DMS 273 (cell line): Measurements from ENCODE around the gene PRKN.
A peak's percentile ranks its signal among the peaks of the same experiment; 100 is the strongest.

ENCODE experiments used
- DNase-seq: peaks from one replicate; lab custom pipeline; 2025; ENCODE audit not compliant: unreplicated experiment; lab: John Stamatoyannopoulos, UW

Gene PRKN

DNA sequence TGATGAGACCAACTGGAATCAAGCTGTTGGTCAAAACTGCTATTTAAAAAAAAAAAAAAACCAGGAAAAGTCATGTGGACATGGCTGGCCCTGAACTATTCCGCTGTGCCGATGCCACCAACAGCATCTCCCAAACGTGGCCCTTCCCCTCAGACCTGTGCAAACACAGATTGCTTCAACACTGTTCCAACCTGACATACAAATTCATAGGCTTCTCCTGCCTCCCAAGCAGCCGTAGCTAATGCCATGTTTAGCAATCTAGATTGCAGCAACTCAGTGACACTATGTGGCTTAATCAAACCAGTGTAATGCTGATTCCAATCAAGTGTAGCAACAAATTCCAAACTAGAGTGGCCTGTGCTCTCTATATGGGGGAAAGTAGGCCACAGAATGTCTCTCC, 16.2 kb downstream of the PRKN start:
- DNase-seq, result no peak

DNA sequence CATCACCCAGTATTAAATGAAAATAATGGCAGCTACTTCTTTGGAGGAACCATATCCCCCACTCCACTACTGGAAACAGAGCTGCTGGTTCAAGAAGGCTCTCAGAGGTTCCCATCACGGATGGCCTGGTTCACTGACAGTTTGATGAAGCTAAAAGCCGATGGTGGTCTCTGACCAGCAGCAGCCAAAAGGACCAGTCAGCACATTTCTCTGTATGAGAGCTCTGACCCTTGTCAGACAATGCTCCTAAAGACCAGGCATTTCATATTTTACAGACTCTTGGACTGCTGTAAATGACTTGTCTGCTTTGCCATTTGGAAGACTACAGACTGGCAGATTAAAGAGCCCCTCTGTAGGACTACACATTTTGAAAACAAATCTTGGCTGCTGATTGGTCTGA, 16.6 kb downstream of the PRKN start:
- DNase-seq, result no peak

DNA sequence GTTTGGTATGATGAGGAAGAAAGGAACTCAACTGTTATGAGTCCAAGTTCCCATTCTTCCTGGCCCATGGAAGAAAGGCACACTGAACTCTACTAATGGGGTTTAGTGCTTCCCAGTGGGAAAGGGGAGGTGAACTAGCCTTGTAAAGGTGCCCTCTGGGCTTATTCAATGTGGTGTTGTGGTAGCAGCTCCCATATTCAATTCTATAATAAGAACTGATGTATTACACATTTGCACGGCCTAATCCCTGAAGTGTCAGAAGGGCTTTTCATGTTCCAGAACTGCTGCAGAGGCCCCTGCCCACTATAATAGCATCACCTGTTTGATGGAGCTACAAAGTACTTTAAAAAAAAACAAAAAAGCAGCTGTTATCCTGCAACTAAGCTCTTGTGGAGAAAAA, 17.1 kb downstream of the PRKN start:
- no peak for DNase-seq

DNA sequence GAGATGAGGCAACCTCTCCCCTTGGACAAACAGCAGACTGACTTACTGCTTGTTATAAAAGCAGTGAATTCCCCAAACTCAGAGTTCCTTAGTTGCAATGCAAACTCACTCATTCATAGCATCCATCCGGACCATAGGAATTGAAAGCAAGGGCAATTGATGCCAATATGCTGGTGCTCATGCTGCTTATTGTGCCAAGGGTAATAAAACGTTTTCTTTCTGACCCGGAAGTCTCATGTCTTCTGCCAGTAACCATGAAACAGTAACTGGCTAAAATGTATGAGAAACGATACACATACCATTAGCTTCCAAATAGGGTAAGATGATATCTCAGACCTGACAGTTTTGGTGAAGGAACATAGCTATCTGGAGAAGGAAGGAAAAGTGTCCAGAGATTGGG, 18.1 kb downstream of the PRKN start:
- no peak for DNase-seq

DNA sequence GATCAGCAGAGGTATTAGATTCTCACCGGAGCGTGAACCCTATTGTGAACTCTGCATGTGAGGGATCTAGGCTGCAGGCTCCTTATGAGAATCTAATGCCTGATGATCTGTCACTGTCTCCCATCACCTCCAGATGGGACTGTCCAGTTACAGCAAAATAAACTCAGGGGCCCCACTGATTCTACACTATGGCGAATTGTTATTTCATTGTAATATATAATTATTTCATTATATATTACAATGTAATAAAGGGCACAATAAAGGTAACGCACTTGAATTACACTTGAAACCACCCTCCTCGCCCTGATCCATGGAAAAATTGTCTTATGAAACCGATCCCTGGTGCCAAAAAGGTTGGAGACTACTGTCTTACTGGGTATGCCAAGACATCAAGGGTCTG, 18.6 kb downstream of the PRKN start:
- DNase-seq, result peak; percentile 41

DNA sequence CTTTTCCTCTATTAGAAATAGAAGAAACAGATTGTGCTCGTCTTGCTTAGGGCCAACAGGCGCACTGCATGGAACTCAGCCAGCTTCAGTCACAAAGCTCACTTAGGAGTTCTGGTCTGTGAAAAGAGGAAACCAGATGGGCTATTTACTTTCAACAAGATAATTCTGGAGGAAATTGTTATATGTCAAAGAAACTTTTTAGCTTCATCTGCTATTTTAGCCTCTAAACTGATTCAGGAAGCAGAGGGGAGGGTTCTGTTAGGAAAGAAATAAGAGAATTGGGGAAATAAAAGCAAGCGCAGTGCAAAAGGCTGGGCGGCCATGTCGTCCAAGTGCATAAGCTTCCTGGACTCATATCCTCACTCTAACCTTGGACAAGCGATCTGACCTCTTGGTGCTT, 21.3 kb downstream of the PRKN start:
- peak; percentile 90 for DNase-seq

DNA sequence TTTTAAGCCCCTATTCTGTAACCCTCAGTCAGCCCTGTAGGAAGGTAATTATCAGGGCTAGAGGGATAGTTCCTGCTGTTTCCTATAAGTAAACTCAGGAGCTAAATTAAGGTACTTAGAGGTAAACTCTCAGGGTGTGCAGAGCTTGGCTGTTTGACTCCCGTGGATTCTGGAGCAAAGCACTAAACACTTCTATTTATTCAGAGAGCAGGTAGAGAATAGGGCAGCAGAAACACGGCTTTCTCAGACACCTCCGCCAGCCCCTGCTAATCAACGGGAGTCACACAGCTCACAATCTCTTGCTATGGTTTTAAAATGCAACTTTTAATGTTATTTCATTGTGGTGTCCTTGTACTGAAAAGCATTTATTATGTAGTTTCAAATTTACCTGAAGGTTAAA, 21.8 kb downstream of the PRKN start:
- DNase-seq, result peak; percentile 51

DNA sequence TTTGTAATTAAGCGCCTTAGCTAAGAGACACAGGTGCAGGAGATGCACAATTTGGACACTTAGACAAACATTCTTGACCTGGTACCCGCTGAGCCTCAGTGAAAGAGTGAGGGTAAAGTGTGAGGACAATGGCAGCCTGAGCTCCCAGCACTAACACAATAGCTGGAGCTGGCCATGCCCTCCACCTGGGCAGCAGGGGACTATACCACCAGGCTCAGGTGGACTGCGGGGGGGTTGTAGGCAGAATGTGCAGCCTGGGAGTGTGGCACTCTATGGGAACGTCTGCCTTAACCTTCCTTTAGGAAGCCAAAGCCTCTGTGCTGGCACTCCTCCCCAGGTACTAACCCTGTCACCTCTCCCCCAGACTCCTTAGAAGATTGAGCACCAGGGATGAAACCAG, 23.6 kb downstream of the PRKN start:
- no peak for DNase-seq

DNA sequence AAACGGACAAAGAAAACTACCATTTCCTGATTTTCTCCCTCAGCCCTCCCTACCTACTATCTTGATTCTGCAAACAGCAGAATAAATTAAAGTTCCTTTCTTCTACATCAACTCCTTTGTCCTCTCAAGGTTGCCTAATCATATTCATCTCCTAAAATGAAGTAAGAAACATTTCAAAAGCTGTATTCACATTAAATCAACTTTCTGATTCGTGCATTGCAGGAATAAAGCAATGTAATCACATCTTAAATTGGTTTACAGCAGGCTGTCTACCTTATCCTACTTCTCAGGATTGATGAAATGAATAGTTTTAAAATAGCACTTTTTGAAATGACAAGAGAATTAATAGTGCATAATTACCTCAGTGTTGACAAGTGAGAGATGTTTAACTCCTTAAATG, 25.1 kb downstream of the PRKN start:
- no peak for DNase-seq

DNA sequence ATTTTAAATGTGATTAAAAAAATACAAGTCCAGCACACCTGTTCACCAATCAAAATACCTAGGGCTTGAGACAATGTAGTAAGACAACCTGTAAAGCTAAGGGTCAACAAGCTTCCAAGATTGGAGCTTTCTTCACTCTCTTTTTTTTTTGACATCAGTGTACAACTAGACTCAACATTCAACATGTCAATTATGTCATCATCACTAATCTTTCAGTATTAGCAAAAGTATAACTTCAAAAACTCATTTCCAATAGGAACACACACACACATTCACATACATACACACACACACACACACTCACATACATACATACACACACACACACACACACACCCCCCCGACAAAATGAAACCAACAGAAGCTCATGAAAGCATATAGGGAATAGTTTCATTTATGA, 26.0 kb downstream of the PRKN start:
- DNase-seq, result no peak

DNA sequence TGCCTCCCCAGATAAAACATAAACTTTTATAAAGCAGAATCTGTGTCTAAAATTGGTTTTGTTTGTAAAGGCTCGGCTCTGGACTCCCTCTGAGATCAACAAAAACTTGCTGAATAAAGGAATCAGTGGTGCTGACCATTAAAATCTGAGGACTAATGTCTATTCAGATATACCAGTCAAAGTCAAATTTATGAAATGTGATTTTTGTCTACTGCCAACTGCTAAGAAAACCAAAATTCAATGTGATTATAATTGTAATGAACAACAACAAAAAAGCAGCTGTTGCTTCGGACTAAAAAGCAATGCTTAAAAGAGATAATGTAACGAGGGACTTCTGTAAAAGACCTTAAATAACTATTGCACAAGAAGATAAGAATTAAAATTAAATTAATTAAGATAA, 26.6 kb downstream of the PRKN start:
- no peak for DNase-seq

DNA sequence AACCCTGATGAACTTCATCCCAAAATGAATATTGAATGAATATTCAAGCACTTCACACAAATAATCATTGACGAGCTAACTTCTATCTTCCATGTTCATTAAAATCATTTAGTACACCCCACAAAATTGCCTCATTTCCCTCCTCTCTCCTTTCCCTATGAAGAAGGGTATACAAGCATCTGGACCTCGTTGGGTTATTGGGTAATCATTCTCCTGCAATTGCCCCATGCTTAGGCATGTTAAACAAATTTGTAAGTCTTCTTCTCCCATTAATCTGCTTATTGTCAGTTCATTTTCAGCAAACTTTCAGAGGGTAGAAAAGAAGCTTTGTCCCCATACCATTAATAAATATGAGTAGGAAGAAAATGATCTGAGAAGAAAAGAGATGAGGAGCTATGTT, 27.6 kb downstream of the PRKN start:
- no peak for DNase-seq

DNA sequence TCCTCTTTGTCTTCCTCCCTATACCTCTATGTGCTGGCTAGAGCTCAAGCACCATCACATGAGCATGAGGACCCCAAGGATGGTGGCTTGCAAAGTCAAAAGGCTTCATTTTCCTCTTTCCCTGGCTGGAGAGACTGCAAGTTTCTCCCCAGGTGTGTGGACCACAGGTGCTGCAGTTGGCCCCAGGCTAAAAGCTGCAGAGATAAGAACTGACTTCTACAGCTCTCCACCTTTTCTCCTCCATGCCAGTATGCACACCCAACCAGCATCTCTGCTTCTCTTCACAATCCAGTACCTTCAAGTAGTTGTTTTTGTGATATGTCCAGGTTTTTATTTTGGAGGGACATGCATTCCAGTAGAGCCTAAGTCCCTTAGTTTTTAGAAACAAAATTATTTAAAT, 29.1 kb downstream of the PRKN start:
- DNase-seq, result no peak

DNA sequence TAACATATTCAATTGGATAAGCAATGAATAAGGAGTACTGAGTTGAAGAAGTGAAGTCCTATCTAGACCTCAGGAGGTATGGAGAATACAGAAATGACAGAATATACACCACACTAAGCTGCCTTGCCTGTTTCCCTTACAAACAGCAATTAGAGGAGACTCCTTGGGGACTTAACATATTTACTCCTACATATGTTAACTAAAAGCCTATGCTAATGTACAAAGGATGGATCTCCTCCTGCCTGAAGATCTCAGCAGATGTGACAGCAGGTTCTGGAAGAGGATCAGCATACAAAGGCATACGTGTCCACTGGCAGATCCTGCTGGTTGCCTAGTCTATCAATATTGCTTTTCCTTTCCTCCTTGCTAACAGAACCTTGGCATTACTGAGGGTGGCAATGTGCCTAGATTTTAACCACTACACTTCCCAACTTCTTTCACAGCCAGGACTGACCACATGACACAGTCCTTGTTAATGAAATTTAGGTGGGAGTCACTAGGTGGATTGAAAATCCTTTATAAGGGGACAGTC, 29.6 kb downstream of the PRKN start:
- peak; percentile 77 for DNase-seq

DNA sequence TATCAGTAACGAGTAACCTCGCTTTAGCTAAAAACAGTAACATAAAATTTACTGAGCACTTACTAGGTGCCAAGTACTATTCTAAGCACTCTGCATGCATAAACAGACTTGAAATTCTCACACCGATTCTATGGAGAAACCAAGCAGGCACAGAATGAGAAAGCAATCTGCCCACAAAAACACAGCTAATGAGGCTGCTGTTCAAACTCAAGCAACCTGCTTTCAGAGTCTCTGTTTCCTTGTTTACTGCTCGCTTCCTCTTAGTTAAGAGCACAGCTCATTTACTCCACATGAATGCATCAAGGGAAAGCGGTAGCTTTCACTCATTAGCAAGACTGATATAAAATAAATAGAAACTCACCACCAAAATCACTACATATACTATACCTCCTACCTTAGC, 37.4 kb downstream of the PRKN start:
- DNase-seq, result no peak

DNA sequence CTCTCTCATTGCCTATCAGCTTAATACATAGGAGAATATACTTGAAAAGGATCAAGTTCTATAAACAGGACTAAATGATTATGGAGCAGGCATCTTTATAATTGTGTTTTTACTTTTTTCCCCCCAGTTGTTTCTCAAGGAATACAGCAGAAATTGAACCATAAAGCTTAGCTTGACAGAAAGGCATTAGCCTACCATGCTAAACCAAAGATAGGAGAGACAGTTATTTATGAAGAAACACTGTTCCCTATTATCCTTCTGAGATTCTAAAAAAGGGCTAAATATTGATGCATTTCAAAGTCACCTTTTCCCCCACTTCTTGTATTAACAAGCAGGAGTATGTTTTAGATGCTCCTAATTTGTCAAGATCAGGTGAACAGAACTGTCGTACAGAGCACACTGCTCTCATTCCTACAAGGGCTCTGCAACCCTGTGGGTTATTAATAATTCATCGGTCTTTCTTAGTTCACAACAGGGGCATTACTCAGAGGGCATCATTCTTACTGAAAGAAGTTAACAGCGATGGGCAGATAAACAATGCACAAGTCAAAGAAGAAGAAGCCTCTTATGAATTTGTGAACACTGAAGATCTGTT, 38.7 kb downstream of the PRKN start:
- no peak for DNase-seq

DNA sequence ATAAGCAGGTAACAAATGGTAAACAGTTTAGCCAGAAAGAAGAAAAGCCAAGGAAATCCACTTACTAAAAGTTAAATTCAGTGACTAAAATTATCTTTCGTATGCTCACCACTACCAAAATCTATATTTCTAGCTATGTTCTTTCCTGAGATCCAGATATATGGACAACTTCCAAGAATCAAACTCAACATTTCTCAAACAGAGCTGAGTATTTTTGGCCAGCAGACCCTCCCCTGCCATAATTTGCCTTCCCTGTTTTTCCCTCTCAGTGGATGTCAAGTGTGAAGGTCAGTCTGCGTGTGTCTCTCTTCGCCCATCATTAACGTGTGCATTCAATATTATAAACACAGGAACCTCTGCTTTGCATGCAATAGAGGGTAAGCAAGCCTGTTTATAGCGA, 42.0 kb downstream of the PRKN start:
- DNase-seq, result no peak

DNA sequence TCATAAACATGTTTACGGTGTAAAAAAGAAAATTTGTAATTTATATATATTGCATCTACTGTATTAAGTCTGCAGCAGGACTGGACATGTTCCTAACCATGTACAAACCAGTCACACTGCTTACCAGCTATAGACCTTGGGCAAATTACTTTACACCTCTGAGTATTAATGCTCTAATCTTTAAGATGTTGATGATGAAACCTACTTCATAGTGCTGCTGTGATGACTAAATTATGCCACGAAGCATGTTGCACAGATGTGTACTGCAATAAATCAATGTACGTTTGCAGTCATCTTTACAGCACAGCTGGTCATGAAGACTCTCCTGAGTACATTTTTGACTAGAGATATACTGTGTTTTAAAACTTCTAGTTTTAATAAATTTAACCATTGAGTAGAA, 42.6 kb downstream of the PRKN start:
- peak; percentile 51 for DNase-seq

DNA sequence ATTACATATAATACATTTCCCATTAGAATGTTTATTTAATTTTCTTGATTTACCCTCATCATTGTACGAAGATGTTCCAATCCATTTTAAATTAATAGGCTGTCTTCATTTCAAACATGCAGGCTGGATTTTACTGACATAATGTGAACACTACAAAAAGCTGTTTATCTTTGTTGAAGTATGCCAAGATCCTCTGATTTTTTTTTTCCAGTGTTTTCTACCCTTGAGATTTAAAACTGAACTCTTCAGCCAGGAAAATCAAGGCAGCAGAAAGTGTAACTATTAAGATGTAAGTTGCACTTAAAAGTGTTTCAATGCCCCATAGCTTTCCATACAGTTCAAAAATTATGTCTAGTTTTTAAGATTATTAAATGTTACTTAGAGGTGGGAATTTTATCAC, 43.5 kb downstream of the PRKN start:
- no peak for DNase-seq

DNA sequence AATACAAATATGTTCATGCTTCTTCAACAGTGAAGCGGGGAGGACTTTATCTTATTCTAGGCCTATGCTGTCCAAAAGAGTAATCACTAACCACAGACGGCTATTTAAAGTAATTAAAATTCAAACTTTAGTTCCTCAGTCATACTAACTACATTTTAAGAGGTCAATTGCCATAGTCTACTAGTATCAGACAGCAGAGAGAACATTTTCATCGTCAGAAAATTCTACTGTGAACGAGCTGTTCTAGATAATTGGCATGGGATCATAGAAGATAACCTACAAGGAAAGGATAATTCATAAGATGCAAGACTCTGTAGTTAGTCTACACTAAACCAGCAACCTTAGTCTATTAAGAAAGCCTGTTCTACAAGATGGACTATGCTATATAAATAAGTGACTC, 44.4 kb downstream of the PRKN start:
- no peak for DNase-seq

DNA sequence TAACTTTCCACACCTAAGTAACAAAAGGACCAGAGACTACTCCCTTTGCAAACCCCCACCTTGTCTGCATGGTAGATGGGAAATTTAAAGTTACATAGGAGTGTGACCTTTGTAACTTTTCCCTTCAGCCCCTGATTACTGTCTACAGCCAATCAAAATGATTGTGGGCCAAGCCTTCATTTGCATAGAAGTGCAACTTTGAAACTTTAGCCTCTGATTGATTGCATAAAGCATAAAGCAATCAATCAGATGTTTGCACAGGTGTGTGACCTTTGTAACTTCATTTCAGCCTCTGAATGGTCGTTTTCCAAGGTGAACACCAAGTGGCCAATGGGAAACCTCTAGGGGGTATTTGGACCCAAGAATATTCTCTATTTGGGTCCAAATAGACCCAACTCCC, 46.1 kb downstream of the PRKN start:
- DNase-seq, result no peak

DNA sequence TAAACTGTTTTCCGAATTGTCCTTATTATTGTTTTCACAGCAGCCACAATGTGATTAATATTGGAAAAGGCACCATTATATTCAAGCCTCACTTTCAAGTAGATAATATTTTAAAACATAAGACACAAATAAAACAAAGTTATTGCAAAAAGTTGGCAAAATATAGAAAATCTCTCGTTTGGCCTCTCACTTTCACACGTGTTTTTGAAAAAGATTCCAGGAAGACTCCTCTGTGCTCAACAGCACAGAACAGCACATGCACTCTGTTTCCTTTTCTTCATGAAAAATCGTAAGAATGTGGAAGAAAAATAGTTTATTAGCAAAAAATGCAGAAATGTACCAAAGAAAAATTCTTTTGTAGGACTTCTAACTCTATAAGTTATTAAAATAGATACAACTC, 46.7 kb downstream of the PRKN start:
- no peak for DNase-seq

DNA sequence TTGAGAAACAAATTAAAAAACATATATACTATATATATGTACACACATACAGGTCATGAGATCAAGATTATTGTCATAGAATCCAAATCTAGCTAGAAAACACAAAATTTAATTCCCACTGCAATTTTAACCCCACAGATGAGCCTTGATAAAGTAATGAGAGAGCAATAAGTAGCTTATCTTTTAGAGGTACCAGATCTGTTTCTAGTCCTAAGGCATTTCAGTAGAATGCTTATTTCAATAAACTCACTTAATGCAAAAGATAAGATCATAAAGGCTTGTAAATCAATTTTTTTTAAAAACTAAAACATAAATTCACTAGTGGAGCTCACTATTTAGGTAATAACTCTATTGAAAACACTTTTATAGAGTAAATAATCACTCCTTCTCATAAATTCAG, 47.2 kb downstream of the PRKN start:
- no peak for DNase-seq

DNA sequence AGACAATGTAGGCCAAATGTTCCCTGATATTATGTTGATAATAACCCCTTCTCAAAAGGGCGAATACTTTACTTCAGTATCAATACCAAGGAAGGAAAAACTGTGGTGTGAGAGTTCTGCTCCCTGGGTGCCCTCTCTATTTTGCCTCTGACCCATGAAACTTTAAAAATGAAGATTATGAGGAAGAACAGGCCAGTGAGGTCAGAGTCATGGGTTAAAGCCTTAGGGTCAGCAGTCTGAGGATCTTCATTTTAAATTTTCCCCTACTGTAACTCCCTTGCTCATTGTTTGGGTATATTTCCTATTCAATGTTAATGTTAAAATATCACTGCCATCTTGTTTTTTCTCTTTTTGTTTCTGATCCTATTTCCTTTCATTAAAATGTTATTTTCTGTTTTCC, 47.9 kb downstream of the PRKN start:
- DNase-seq, result no peak
